Endodermal cell (in vitro differentiated cells): Measurements from ENCODE around the gene CHPF2. TPM values are rescaled to one million over a fixed set of nuclear protein-coding genes. Genes with fewer than 3 reads are reported as not detected.

Experiments used
- DNase-seq: peaks from one replicate; pipeline ENCODE4 v3.0.0-alpha.2; 2017
- H3K27ac ChIP-seq: 2 replicates; pipeline ENCODE4 v1.5.1; 2013; ENCODE audit warnings: mild to moderate bottlenecking, low read depth, low read length, moderate library complexity
- H3K27me3 ChIP-seq: 2 replicates; pipeline ENCODE4 v1.6.1; 2013; ENCODE audit warnings: mild to moderate bottlenecking, low read length, moderate library complexity; ENCODE audit not compliant: insufficient read depth, control insufficient read depth, poor library complexity, severe bottlenecking
- H3K36me3 ChIP-seq: 2 replicates; pipeline ENCODE4 v1.7.0; 2013; ENCODE audit warnings: mild to moderate bottlenecking, low read length, moderate library complexity; ENCODE audit not compliant: control insufficient read depth, insufficient read depth
- H3K4me1 ChIP-seq: one replicate; pipeline ENCODE4 v1.7.0; 2013; ENCODE audit warnings: low read length; ENCODE audit not compliant: control insufficient read depth, insufficient read depth
- H3K4me3 ChIP-seq: 2 replicates; pipeline ENCODE4 v1.5.1; 2013; ENCODE audit warnings: mild to moderate bottlenecking, low read length, moderate library complexity
- H3K9ac ChIP-seq: 2 replicates; pipeline ENCODE4 v1.6.1; 2013; ENCODE audit warnings: mild to moderate bottlenecking, low read length, moderate library complexity; ENCODE audit not compliant: poor library complexity, severe bottlenecking; ENCODE audit errors: extremely low read depth
- H3K9me3 ChIP-seq: 2 replicates; pipeline ENCODE4 v1.6.1; 2013; ENCODE audit warnings: mild to moderate bottlenecking, low read length, moderate library complexity; ENCODE audit not compliant: control insufficient read depth
- H3K27ac Mint-ChIP-seq: 2 replicates; pipeline ENCODE4 v1.8.0; 2020; ENCODE audit warnings: mixed read lengths
- H3K27me3 Mint-ChIP-seq: 2 replicates; pipeline ENCODE4 v1.8.0; 2021; ENCODE audit warnings: mild to moderate bottlenecking, mixed read lengths; ENCODE audit not compliant: insufficient read depth
- H3K36me3 Mint-ChIP-seq: 2 replicates; pipeline ENCODE4 v1.8.0; 2020; ENCODE audit warnings: low read depth, mixed read lengths
- H3K4me1 Mint-ChIP-seq: 2 replicates; pipeline ENCODE4 v1.8.0; 2020; ENCODE audit warnings: mixed read lengths
- H3K4me3 Mint-ChIP-seq: 2 replicates; pipeline ENCODE4 v1.8.0; 2020; ENCODE audit warnings: mild to moderate bottlenecking, moderate library complexity, mixed read lengths
- H3K9me3 Mint-ChIP-seq: 2 replicates; pipeline ENCODE4 v1.8.0; 2020; ENCODE audit warnings: mild to moderate bottlenecking, mixed read lengths
- CTCF ChIP-seq: fragments of 200-600 bp; sonication (generic); conservative IDR thresholded peaks from 2 replicates; pipeline ENCODE4 v1.5.0; 2021; ENCODE audit warnings: antibody characterized with exemption, mild to moderate bottlenecking
- WGBS, 2 experiments: methylation state at CpG; one replicate each; pipeline versions ENCODE4 v1.1.5 to v1.1.7; 2013; ENCODE audit warnings: missing lambda C conversion rate in 2 of 2, mixed read lengths in 1 of 2; ENCODE audit not compliant: insufficient coverage in 1 of 2, insufficient read length in 1 of 2; 5-methylcytosine and 5-hydroxymethylcytosine counted together
- total RNA-seq, 2 donors: library from RNA; stranded (reverse); fragmentation: NEBNext Ultra II Directional in 1 of 2; extraction: Animal tissue kit (Norgen Biotek cat#: 25700) in 1 of 2; gene quantifications; 2 replicates in 1 of 2; 3 replicates in 1 of 2; pipeline ENCODE4 v1.2.1, GENCODE V29; 2021

CHPF2 gene
- total RNA-seq, 2 donors from 2014 or later, result 31.9 to 35.6 TPM

- Histone ChIP-seq H3K4me3 (peak within 1 kb of the TSS; percentile 82), H3K9ac (peak within 1 kb of the TSS; percentile 68), H3K27ac (peak within 1 kb of the TSS; percentile 95), H3K9me3 (no peaks in the 10 kb centered on the region), H3K36me3 (peaks cover 31% of the 10 kb centered on the region), H3K4me1 (peaks cover 11% of the 10 kb centered on the region), H3K27me3 (no peaks in the 10 kb centered on the region)
- WGBS, 2 experiments, result 0 to 1% methylated on average over 49 to 68 of the region's 68 CpGs
- no peak for TF ChIP-seq CTCF
- peak; percentile 100 for DNase-seq
- H3K27me3 Mint-ChIP-seq, result no peaks in the 10 kb centered on the region
- peaks cover 32% of the 10 kb centered on the region for H3K36me3 Mint-ChIP-seq
- no peaks in the 10 kb centered on the region for H3K9me3 Mint-ChIP-seq
- peak within 1 kb of the TSS; percentile 97 for H3K4me3 Mint-ChIP-seq
- peaks cover 31% of the 10 kb centered on the region for H3K4me1 Mint-ChIP-seq
- H3K27ac Mint-ChIP-seq, result peak within 1 kb of the TSS; percentile 99
These were observed 5.2 kb upstream of the CHPF2 start, which contains the start of gene ABCF2 for GRCh38 chr7:151226875-151227782. Gene ABCF2 (minus strand): TSS chr7:151227205. CDS start chr7:151226458, 747 bp downstream.

- H3K4me3 Mint-ChIP-seq, result peak overlapping the region; percentile 97
- peak overlapping the region; percentile 82 for H3K4me3 ChIP-seq
- no peaks in the 10 kb centered on the region for H3K27me3 Mint-ChIP-seq
- WGBS, 2 experiments, result 82 to 85% methylated on average over 10 of the region's 10 CpGs
- no peak for DNase-seq
- peaks cover 22% of the 10 kb centered on the region for H3K36me3 Mint-ChIP-seq
- H3K9ac ChIP-seq, result peak overlapping the region; percentile 68
- H3K9me3 ChIP-seq, result no peaks in the 10 kb centered on the region
- H3K27ac Mint-ChIP-seq, result peak overlapping the region; percentile 99
- H3K4me1 ChIP-seq, result peaks cover 11% of the 10 kb centered on the region
- peak overlapping the region; percentile 95 for H3K27ac ChIP-seq
- H3K27me3 ChIP-seq, result no peaks in the 10 kb centered on the region
- H3K4me1 Mint-ChIP-seq, result peaks cover 36% of the 10 kb centered on the region
- peaks cover 20% of the 10 kb centered on the region for H3K36me3 ChIP-seq
- H3K9me3 Mint-ChIP-seq, result no peaks in the 10 kb centered on the region
- no peak for TF ChIP-seq CTCF
These were observed 4.0 kb upstream of the CHPF2 start for GRCh38 chr7:151228024-151228866.

GRCh38 chr7:151229249-151229648, 3.0 kb upstream of the CHPF2 start:
- Mint-ChIP-seq H3K4me3 (no peak overlapping the region), H3K4me1 (peaks cover 41% of the 10 kb centered on the region)
- 93 to 94% methylated on average over 7 to 9 of the region's 10 CpGs for WGBS, 2 experiments

More at GRCh38 chr7:151229249-151229648, 3.0 kb upstream of the CHPF2 start:
- Histone ChIP-seq H3K27me3 (no peaks in the 10 kb centered on the region), H3K4me1 (peaks cover 16% of the 10 kb centered on the region), H3K9me3 (no peaks in the 10 kb centered on the region), H3K9ac (no peak overlapping the region), H3K4me3 (no peak overlapping the region), H3K36me3 (peaks cover 14% of the 10 kb centered on the region), H3K27ac (no peak overlapping the region)
- DNase-seq, result no peak
- peaks cover 13% of the 10 kb centered on the region for H3K36me3 Mint-ChIP-seq
- no peaks in the 10 kb centered on the region for H3K9me3 Mint-ChIP-seq
- no peak for TF ChIP-seq CTCF
- H3K27me3 Mint-ChIP-seq, result no peaks in the 10 kb centered on the region
- H3K27ac Mint-ChIP-seq, result no peak overlapping the region
